IMR-90 (cell line): ENCODE measurements around the gene SATB2.

Experiments used
- POLR2A ChIP-seq: IDR thresholded peaks from 2 replicates; pipeline ENCODE4 v1.6.1; 2012; ENCODE audit warnings: mild to moderate bottlenecking, low read depth, low read length
- SMC3 ChIP-seq: fragments of 150-350 bp; IDR thresholded peaks from 2 replicates; pipeline ENCODE4 v1.6.1; 2016; ENCODE audit warnings: low read depth, mild to moderate bottlenecking, antibody characterized with exemption, low read length, moderate library complexity

- TF ChIP-seq SMC3 (no peak), POLR2A (no peak)
Observed at GRCh38 chr2:199449956-199450355, 7.8 kb downstream of the SATB2 start.
